T-helper 2 cell treated with Interferon-gamma antibody and Interleukin-4, amounts not matched to agents 5 μg/mL and 100 μg/mL, for 36 hours (primary cell): ENCODE data around the gene MICU2.
"Not testable (repeated sequence)": the region's sequence is repeated elsewhere in the genome, so short reads cannot be mapped to it uniquely, and the experiment has no call there.

ENCODE experiments used
- DNase-seq: peaks from one replicate; pipeline ENCODE4 v3.0.0; 2021; ENCODE audit warnings: low spot score
- H3K27ac Mint-ChIP-seq: one replicate; pipeline ENCODE4 v1.8.0; 2021; ENCODE audit warnings: mild to moderate bottlenecking, mixed read lengths
- H3K27me3 Mint-ChIP-seq: one replicate; pipeline ENCODE4 v1.8.0; 2021; ENCODE audit warnings: low read depth, mixed read lengths
- H3K36me3 Mint-ChIP-seq: one replicate; pipeline ENCODE4 v1.8.0; 2021; ENCODE audit warnings: low read depth, mixed read lengths
- H3K4me1 Mint-ChIP-seq: one replicate; pipeline ENCODE4 v1.8.0; 2021; ENCODE audit warnings: low read depth, mixed read lengths
- H3K4me3 Mint-ChIP-seq: one replicate; pipeline ENCODE4 v1.8.0; 2022; ENCODE audit warnings: mild to moderate bottlenecking, moderate library complexity, mixed read lengths
- H3K9me3 Mint-ChIP-seq: one replicate; pipeline ENCODE4 v1.8.0; 2021; ENCODE audit warnings: mixed read lengths

The MICU2 gene

DNA sequence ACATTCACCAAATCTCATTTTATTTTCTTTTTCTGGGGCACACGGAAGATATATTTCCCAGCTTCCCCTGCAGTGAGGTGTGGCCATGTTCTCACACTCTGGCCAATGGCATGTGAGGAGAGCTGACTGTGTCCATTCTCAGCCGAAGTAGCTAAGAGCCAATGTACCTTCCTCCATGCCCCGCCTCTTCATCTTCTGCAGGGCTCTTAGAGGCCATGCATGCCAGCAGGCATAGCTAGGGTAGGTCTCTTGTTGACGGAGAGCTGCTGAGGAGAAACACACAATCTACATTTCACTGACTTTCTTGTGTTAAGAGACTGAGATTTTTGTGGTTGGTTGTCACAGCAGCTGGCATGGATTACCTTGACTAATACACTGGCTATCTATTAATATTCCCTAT lies 9.8 kb upstream of the MICU2 start:
- peaks cover 22% of the 10 kb centered on the region for H3K27me3 Mint-ChIP-seq
- no peaks in the 10 kb centered on the region for H3K4me1 Mint-ChIP-seq
- H3K4me3 Mint-ChIP-seq: no peak overlapping the region
- no peaks in the 10 kb centered on the region for H3K36me3 Mint-ChIP-seq
- no peak overlapping the region for H3K27ac Mint-ChIP-seq
- no peaks in the 10 kb centered on the region for H3K9me3 Mint-ChIP-seq
- no peak for DNase-seq

DNA sequence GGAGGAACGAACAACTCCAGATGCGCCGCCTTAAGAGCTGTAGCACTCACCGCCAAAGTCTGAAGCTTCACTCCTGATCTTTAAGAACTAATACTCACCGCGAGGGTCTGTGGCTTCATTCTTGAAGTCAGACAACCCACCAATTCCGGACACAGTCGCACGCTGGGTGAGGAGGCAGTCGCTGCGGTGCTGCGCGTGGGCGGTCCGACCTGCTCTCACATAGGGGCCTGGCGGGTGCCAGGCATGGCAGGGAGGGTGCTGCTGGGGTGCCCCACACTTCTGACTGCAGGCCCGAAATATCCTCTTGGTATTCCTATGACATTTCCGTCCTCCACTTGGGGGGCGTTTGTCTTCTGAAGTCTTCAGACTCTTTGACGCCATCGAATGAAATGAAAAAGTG lies 7.4 kb upstream of the MICU2 start:
- Mint-ChIP-seq H3K4me3 (no peak overlapping the region), H3K9me3 (no peaks in the 10 kb centered on the region), H3K4me1 (no peaks in the 10 kb centered on the region), H3K36me3 (no peaks in the 10 kb centered on the region), H3K27me3 (peaks cover 14% of the 10 kb centered on the region), H3K27ac (no peak overlapping the region)
- no peak for DNase-seq

DNA sequence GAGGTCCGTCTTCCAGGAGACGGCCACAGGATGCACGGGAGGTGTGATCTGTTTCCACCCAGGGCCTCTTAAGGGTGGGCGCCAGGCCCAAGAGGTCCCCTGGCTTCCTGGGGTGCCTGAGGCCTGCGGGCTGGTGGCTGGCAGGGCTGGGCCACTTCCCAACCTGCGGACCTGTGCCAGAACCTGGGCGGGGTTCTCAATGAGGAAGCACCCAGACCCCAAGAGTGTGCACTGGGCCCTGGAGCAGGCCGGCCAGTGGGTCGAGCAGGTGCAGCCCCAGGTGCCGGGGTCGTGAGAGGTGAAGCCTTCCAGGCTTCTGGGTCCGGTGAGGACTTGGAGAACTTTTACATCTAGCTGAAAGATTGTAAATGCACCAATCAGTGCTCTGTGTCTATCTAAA lies 6.7 kb upstream of the MICU2 start:
- H3K4me1 Mint-ChIP-seq: no peaks in the 10 kb centered on the region
- H3K27me3 Mint-ChIP-seq: peaks cover 11% of the 10 kb centered on the region
- H3K36me3 Mint-ChIP-seq: no peaks in the 10 kb centered on the region
- no peak for DNase-seq
- H3K27ac Mint-ChIP-seq: no peak overlapping the region
- H3K9me3 Mint-ChIP-seq: no peaks in the 10 kb centered on the region
- no peak overlapping the region for H3K4me3 Mint-ChIP-seq

DNA sequence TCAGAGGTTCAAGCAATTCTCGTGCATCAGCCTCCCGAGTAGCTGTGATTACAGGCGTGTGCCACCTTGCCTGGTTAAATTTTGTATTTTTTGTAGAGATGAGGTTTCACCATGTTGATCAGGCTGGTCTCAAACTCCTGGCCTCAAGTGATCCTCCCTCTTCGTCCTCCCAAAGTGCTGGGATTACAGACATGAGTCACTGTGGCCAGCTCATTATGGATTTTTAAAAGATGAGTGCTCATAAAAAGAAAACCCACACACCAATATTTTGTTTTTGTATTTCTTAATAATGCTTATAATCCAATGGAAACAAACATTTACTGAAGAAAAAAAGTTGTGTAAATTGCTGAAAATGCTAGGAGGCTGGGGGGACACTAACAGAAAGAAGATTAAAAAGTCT lies 5.0 kb upstream of the MICU2 start:
- Mint-ChIP-seq H3K9me3 (peaks cover 4% of the 10 kb centered on the region), H3K4me3 (no peak overlapping the region), H3K27ac (no peak overlapping the region), H3K4me1 (peaks cover 10% of the 10 kb centered on the region), H3K27me3 (peaks cover 11% of the 10 kb centered on the region), H3K36me3 (peaks cover 3% of the 10 kb centered on the region)
- no peak for DNase-seq

DNA sequence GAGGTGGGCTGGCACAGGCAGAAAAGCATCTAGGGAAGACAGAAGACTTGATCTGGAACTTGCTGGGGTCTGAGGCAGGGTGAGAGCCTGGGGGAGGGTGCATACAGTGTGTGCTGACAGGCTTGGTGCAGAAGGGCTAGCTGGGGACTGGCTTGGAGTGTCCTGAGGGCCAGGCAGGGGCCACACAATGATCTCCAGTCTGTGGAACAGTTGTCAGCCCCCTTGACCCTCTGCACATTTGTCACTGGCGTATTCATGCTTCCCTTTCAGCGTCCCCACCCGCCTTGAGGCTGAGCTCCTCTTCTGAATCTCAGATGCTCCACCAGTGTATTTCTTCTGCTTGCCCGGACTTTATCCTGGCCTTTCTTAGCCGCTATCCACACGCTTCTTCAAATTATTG lies 2.8 kb upstream of the MICU2 start:
- Mint-ChIP-seq H3K4me1 (peaks cover 11% of the 10 kb centered on the region), H3K36me3 (peaks cover 3% of the 10 kb centered on the region), H3K4me3 (no peak overlapping the region), H3K27me3 (peaks cover 11% of the 10 kb centered on the region), H3K9me3 (peaks cover 4% of the 10 kb centered on the region), H3K27ac (no peak overlapping the region)
- DNase-seq: no peak

DNA sequence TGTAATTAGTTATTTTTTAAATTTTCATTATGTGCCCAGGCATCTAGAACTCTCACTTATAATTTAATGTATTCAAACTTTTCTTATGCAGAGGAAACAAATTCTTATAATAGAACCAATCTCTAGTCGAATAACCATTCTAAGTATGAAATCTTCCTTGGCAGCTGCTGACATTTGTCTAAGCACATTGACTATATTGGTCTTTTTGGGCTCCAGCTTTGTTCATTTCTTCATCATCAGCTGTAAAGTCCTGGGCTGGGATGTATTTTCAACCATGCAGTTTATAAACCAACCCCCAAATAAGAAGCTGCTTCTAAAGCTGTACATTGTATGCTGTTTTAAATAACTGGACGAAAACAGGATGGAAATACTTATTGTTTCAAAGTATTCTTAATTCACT lies 2.3 kb upstream of the MICU2 start:
- Mint-ChIP-seq H3K4me3 (no peak overlapping the region), H3K36me3 (peaks cover 8% of the 10 kb centered on the region), H3K27me3 (peaks cover 11% of the 10 kb centered on the region), H3K4me1 (peaks cover 15% of the 10 kb centered on the region), H3K9me3 (peaks cover 4% of the 10 kb centered on the region), H3K27ac (no peak overlapping the region)
- no peak for DNase-seq

DNA sequence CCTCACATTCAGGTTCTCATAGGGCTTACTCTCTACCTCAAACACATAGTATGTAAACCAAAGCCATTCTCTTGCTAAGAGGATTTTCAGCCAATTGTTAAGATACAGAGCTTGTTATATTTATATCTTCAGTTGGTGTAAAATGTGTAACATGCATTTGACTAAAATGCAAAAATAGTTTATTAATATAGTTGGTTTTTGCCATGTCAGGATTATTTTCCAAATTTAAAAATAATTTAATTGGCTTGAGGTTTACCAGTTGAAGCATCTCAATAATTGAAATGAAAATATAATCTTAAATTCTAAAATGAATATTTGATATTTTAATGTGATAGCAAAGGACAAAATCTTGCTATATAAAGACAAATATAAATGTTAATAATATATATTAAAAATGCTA lies 7.2 kb downstream of the MICU2 start:
- peaks cover 25% of the 10 kb centered on the region for H3K36me3 Mint-ChIP-seq
- H3K4me1 Mint-ChIP-seq: peaks cover 35% of the 10 kb centered on the region
- no peak overlapping the region for H3K4me3 Mint-ChIP-seq
- DNase-seq: no peak
- H3K27me3 Mint-ChIP-seq: no peaks in the 10 kb centered on the region
- H3K9me3 Mint-ChIP-seq: peaks cover 9% of the 10 kb centered on the region
- no peak overlapping the region for H3K27ac Mint-ChIP-seq

DNA sequence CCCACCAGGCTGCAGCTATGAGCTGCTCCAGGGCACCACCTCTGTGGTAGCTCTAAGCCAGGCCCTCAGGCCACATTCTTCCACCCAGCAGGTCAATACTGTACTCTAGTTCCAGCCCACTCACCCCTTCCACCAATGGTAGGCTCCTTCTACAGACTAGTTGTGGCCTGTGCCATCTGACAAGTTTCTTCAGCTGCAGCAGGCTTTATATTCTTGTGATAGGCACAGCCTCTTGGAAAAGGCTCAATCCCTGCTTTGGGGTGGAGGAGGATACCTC lies 8.5 kb downstream of the MICU2 start:
- Mint-ChIP-seq H3K9me3 (peaks cover 9% of the 10 kb centered on the region), H3K4me3 (no peak overlapping the region), H3K36me3 (peaks cover 17% of the 10 kb centered on the region), H3K27me3 (no peaks in the 10 kb centered on the region), H3K4me1 (peaks cover 29% of the 10 kb centered on the region), H3K27ac (no peak overlapping the region)
- no peak for DNase-seq

DNA sequence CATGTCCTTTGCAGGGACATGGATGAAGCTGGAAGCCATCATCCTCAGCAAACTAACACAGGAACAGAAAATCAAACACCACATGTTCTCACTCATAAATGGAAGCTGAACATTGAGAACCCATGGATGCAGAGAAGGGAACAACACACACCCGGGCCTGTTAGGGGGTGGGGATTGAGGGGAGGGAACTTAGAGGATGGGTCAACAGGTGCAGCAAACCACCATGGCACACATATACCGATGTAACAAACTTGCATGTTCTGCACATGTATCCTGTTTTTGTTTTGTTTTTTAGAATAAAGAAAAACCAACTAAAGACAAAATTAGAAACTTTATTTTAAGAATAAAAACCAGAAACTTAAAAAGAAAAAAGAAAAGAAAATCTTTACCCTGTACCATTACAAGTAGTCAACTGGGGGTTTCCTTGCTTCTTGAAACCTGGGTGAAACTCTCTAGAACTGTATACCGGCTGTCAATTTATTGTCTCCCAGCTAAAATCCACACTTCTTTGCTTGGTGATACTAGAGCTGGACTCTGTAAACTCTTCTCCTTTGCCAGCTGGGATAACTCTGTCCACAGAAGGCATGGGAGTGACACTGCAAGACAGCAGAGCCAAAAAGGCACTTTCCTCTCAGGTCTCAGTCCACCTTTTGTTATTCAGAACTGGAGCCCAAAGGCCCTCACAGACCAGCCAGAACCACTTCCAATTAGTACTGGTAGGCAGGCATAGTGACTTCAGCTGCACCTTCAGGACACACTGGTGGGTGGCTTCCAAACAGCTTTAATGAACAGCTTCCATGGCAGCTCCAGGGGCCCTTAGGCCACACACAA lies 9.0 kb downstream of the MICU2 start:
- no peak for DNase-seq
- no peak overlapping the region for H3K4me3 Mint-ChIP-seq
- H3K36me3 Mint-ChIP-seq: peaks cover 13% of the 10 kb centered on the region
- peaks cover 25% of the 10 kb centered on the region for H3K4me1 Mint-ChIP-seq
- H3K27me3 Mint-ChIP-seq: no peaks in the 10 kb centered on the region
- peaks cover 9% of the 10 kb centered on the region for H3K9me3 Mint-ChIP-seq
- H3K27ac Mint-ChIP-seq: no peak overlapping the region

DNA sequence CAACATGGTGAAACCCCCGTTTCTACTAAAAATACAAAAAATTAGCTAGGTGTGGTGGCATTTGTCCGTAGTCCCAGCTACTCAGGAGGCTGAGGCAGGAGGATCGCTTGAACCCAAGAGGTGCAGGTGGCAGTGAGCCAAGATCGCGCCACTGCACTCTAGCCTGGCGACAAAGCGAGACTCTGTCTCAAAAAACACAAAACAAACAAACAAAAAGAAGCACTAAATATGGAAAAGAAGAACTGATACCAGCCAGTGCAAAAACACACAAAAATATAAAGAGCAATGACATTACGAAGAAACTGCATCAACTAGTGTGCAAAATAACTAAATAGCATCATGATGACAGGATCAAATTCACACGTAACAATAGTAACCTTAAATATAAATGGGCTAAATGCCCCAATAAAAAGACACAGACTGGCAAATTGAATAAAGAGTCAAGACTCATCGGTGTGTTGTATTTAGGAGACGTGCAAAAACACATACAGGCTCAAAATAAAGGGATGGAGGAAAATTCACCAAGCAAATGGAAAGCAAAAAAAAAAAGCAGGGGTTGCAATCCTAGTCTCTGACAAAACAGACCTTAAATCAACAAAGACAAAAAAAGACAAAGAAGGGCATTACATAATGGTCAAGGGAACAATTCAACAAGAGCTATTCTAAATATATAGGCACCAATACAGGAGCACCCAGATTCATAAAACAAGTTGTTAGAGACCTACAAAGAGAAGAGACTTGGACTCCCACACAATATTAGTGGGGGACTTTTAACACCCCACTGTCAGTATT lies 13.1 kb downstream of the MICU2 start:
- not testable (repeated sequence) for H3K4me3 Mint-ChIP-seq, H3K9me3 Mint-ChIP-seq, H3K27ac Mint-ChIP-seq, DNase-seq, H3K27me3 Mint-ChIP-seq
- Mint-ChIP-seq H3K4me1 (peaks cover 21% of the 10 kb centered on the region), H3K36me3 (peaks cover 11% of the 10 kb centered on the region)

DNA sequence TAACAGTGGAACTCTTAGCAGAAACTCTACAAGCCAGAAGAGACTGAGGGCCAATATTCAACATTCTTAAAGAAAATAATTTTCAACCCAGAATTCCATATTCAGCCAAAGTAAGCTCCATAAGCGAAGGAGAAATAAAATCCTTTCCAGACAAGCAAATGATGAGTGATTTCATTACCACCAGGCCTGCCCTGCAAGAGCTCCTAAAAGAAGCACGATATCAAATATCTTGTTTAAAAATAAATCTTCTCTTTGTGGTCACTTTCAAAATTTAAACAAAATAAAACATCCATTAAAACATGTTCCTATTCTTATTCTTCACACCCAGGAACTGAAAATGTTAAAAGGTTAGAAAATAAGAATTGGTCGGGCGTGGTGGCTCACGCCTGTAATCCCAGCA lies 13.7 kb downstream of the MICU2 start:
- H3K4me3 Mint-ChIP-seq: no peak overlapping the region
- peaks cover 17% of the 10 kb centered on the region for H3K4me1 Mint-ChIP-seq

DNA sequence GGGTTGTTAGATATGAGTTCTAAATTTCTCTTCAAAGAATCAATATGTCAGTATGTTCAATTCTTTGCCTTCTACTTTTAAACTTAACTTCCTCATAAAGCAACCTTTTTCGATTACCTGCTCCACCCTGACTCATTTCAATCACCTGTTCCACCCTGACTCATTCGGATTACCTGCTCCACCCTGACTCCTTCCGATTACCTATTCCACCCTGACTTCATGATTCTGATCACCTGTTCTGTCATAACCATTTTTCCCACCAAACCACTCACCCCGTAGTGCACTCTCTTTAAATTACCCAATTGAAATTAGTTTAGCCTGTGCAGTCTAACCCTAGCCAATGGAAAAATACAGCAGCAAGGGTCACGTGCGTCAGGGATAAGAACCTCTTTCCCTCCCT lies 14.5 kb downstream of the MICU2 start:
- DNase-seq, H3K4me3 Mint-ChIP-seq, H3K27ac Mint-ChIP-seq, H3K27me3 Mint-ChIP-seq, H3K36me3 Mint-ChIP-seq: not testable (repeated sequence)
- Mint-ChIP-seq H3K4me1 (peaks cover 15% of the 10 kb centered on the region), H3K9me3 (peaks cover 13% of the 10 kb centered on the region)

More for the DNA sequence above, 13.7 kb downstream of the MICU2 start:
- Mint-ChIP-seq H3K9me3 (peaks cover 9% of the 10 kb centered on the region), H3K27me3 (no peaks in the 10 kb centered on the region), H3K27ac (no peak overlapping the region), H3K36me3 (peaks cover 11% of the 10 kb centered on the region)
- no peak for DNase-seq

DNA sequence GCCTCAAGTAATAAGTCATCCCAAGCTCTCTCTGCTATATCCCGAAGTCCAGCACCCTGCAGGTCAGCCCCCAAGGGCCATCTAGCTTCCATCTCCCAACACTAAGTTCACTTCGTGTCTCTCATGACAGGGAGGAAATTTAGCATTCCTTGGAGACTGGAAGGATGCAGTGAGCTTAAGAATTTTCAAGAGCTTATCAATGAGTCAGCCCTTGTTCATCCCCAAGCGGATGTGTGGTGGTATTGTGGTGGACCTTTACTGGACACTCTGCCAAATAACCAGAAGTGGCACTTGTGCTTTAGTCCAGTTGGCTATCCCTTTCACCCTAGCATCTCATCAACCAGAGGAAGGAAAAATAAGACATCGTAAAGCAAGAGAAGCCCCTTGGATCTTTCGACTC lies 15.6 kb downstream of the MICU2 start:
- not testable (repeated sequence) for H3K27me3 Mint-ChIP-seq, H3K36me3 Mint-ChIP-seq, DNase-seq, H3K27ac Mint-ChIP-seq, H3K4me3 Mint-ChIP-seq
- H3K4me1 Mint-ChIP-seq: peaks cover 11% of the 10 kb centered on the region
- peaks cover 12% of the 10 kb centered on the region for H3K9me3 Mint-ChIP-seq

DNA sequence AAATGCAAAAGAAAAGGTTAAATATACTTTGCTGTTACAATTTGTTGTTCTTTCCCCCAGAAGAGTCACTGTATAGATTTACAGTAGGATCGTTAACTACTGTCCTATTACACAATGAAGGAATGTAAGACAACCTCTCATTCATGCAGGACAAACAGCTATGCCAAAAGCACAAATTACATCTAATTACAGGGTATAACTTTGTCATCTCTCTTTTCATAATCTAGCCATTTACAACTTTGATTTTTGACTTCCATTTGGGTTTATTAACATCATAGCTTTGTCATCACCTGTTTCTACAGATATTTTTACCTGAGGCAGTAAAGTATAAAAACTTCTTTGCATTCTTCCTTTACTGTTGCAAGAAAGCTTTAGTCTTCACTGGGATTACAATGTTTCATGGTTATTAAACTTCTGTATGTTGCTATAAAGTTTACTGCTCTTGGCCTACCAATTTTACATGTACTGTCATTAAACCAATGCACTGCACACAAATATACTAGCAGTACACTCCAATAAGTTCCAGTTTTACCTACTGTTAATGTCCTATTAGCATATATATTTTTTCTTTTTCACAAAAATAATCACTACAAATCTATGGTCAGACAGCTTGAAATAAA lies 18.9 kb downstream of the MICU2 start:
- Mint-ChIP-seq H3K36me3 (peaks cover 20% of the 10 kb centered on the region), H3K4me3 (no peak overlapping the region), H3K4me1 (peaks cover 15% of the 10 kb centered on the region), H3K27me3 (no peaks in the 10 kb centered on the region), H3K27ac (no peak overlapping the region), H3K9me3 (peaks cover 15% of the 10 kb centered on the region)
- no peak for DNase-seq
